Measurements from ENCODE around the gene STK39.
"Not testable (repeated sequence)": the region's sequence is repeated elsewhere in the genome, so short reads cannot be mapped to it uniquely, and the experiment has no call there.

The STK39 gene

DNA sequence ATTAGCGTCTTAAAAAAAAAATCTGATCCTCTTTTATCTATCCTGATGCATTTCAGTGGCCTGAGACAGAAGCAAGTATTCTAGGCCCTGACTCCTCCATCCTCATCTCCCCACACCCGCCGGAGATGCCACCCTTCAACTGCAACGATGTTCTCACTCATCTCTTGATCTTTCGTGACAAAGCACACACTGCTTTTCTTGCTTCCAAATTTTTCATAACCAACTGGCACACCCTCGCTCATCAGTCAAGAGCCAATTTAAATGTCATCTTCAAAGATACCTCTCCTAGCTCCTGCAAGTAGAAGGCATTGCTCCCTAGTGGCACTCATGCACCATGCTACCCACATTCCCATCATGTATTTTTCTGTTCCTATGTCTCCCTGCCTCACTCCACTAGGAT lies 115.0 kb downstream of the STK39 start:
- Mint-ChIP-seq H3K36me3 (ENCODE audit: low read depth) (peaks cover 60% of the 10 kb centered on the region), H3K9me3 (no peaks in the 10 kb centered on the region), H3K4me3 (no peak overlapping the region), H3K27ac (no peak overlapping the region), H3K27me3 (ENCODE audit: low read depth) (no peaks in the 10 kb centered on the region), H3K4me1 (ENCODE audit: low read depth) (peaks cover 9% of the 10 kb centered on the region)
- no peak for DNase-seq (ENCODE audit: low spot score)

DNA sequence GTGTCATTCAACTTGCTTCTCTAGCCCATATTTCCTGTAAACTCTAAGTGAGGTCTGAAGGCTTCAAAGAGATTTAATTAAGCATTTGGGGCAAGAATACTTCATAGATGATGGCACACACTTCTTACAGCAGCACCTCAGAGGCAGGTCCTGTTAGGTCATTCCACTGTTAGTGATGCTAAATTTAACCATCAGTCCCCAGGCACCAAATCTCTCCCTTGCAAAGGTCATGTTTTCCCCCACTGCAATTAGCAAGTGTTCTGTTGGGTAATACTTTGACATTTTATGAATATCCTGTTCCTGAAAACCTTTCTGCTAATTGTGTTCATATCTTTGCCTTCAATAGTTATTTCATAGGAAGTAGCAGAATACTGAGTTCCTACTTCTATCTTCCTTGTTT lies 117.0 kb downstream of the STK39 start:
- Mint-ChIP-seq H3K27ac (no peak overlapping the region), H3K4me1 (ENCODE audit: low read depth) (peaks cover 3% of the 10 kb centered on the region), H3K27me3 (ENCODE audit: low read depth) (no peaks in the 10 kb centered on the region), H3K4me3 (no peak overlapping the region), H3K36me3 (ENCODE audit: low read depth) (peaks cover 63% of the 10 kb centered on the region), H3K9me3 (no peaks in the 10 kb centered on the region)
- no peak for DNase-seq (ENCODE audit: low spot score)

DNA sequence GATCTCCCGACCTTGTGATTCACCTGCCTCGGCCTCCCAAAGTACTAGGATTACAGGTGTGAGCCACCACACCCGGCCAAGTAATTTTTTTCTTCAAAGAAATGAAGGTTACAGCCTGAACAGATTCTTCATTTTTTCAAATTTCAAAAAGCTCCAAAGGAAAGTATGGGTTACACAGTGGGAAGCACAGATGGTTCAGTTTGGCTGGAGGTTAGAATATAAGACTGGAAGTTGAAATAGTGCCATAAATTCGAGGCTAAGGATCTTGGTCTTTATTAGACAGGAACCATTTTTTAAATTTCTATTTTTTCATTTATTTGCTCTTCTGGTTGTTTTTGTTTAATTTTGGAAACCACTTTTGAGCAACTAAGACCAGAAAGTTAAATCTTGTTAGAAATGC lies 120.0 kb downstream of the STK39 start:
- Mint-ChIP-seq H3K36me3 (ENCODE audit: low read depth) (peaks cover 62% of the 10 kb centered on the region), H3K4me3 (no peak overlapping the region)

DNA sequence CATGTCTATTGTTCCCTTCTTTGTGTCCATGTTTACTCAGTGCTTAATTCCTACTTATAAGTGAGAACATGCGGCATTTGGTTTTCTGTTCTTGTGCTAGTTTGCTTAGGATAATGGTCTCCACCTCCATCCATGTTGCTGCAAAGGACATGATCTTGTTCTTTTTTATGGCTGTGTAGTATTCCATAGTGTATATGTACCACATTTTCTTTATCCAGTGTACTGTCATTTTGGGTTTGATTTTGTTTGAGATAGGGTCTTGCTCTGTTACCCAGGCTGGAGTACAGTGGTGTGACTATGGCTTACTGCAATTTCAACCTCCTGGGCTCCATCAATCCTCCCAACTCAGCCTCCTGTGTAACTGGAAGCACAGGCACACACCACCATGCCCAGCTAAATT lies 125.2 kb downstream of the STK39 start:
- peaks cover 25% of the 10 kb centered on the region for H3K36me3 Mint-ChIP-seq (ENCODE audit: low read depth)
- not testable (repeated sequence) for H3K4me1 Mint-ChIP-seq (ENCODE audit: low read depth); H3K27me3 Mint-ChIP-seq (ENCODE audit: low read depth); DNase-seq (ENCODE audit: low spot score); H3K27ac Mint-ChIP-seq; H3K4me3 Mint-ChIP-seq; H3K9me3 Mint-ChIP-seq

More for the DNA sequence above, 120.0 kb downstream of the STK39 start:
- DNase-seq (ENCODE audit: low spot score): no peak
- no peaks in the 10 kb centered on the region for H3K27me3 Mint-ChIP-seq (ENCODE audit: low read depth)
- H3K9me3 Mint-ChIP-seq: peaks cover 1% of the 10 kb centered on the region
- no peak overlapping the region for H3K27ac Mint-ChIP-seq
- H3K4me1 Mint-ChIP-seq (ENCODE audit: low read depth): peaks cover 1% of the 10 kb centered on the region

DNA sequence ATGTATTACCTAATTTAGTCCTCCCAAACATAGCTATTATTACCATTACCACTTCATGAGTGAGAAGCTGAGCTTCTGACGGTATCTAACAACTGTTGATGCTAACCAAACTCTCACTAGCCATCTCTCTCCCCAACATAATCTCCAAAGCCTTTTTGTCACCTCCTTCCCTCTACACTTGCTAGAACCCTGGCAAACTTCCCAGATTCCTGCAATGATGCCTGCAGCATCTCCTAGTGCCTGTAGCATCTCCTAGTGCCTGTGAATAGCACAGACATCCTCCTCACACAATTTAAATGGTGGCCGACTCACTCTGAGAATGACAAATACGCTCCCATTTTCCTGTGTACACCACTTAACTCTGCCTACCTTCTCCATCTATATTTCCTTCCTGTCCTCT lies 126.7 kb downstream of the STK39 start:
- no peak overlapping the region for H3K27ac Mint-ChIP-seq
- H3K36me3 Mint-ChIP-seq (ENCODE audit: low read depth): peaks cover 16% of the 10 kb centered on the region

DNA sequence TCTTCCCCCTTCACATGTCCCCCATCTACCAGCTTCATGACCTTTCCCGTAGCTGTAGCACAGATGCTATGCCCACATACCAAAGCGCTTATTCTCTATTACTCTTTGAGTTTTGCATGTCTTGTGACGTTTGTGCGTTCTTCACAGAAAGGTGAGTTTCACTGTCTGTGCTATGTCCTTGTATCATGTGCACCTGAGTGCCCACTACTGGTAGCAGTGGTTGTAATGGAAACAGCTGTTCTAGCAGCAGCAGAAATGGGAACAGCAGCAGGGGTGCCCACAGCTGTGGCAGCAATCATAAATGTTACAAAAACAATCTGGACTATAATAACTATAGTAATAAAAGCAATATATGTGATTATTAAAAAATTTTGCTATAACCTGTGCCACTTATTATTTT lies 127.1 kb downstream of the STK39 start:
- DNase-seq (ENCODE audit: low spot score): no peak
- Mint-ChIP-seq H3K4me1 (ENCODE audit: low read depth) (no peaks in the 10 kb centered on the region), H3K36me3 (ENCODE audit: low read depth) (peaks cover 12% of the 10 kb centered on the region), H3K4me3 (no peak overlapping the region), H3K9me3 (peaks cover 4% of the 10 kb centered on the region), H3K27ac (no peak overlapping the region), H3K27me3 (ENCODE audit: low read depth) (no peaks in the 10 kb centered on the region)

More for the DNA sequence above, 126.7 kb downstream of the STK39 start:
- Mint-ChIP-seq H3K9me3 (peaks cover 4% of the 10 kb centered on the region), H3K4me3 (no peak overlapping the region), H3K4me1 (ENCODE audit: low read depth) (no peaks in the 10 kb centered on the region), H3K27me3 (ENCODE audit: low read depth) (no peaks in the 10 kb centered on the region)
- no peak for DNase-seq (ENCODE audit: low spot score)

DNA sequence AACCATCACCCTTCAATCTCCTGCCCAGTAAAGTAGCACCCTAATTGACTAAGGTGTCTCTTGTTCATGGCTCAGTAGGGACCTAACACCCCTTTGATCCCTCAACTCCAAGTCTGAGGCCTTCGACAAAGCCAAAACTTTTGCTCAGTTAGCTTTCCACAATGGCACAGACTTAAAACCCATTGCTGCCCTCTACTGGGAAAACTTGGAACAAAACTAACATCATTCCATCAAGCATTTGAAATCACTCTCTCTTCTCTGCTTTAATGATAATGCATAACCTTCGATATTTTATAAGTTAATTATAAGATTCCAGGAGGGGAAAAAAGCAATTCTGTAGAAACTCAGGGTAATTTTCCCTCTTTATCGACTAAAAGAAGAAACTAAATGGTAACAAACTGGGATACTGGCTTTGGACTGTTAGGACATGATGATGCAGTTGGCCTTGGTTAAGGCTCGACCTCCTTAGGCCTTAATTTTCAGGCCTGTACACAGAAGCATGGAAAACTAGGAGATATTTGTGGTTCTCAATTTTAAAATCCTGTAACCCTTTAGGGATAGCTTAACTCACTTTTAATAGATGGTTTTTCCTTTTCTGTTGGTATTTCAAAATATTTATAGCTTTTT lies 127.8 kb downstream of the STK39 start:
- Mint-ChIP-seq H3K36me3 (ENCODE audit: low read depth) (peaks cover 6% of the 10 kb centered on the region), H3K27ac (no peak overlapping the region), H3K4me3 (no peak overlapping the region), H3K9me3 (peaks cover 4% of the 10 kb centered on the region), H3K4me1 (ENCODE audit: low read depth) (no peaks in the 10 kb centered on the region), H3K27me3 (ENCODE audit: low read depth) (no peaks in the 10 kb centered on the region)
- DNase-seq (ENCODE audit: low spot score): no peak

DNA sequence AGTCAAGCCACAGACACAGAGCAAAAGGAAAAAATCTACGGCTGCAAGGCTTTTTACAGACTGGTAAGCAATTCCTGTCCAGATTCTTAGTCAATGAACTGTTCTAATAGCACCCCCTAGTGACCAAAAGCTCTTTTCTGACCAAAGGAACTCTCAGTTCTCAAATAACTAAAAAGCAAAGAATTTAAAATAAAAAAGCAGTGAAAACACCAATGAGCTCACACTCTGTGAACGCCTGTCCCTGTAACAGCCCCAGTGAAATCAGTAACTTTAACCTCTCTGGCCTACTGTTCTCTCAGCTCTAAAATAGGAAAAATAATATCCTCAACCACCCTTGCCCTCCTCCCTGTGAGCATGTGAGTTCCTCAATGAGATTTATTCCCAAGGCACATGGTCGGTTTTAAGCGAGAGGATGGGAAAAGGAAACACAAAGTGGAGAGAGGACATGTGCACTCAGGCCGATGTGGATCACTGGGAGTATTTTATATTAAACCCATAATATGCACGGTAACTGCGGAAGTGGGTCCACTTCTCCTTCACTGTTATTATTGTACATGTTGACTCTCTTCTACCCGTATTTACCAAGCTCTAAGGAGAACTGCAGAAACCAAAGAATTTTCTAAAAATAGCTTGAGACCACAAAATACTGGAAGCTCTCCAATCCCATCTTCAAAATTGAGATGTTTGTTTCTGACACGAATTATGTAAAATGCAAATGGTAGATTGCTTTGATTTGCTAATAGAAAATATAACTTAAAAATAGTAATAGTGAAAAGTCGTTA lies 128.5 kb downstream of the STK39 start:
- Mint-ChIP-seq H3K27ac (no peak overlapping the region), H3K27me3 (ENCODE audit: low read depth) (no peaks in the 10 kb centered on the region), H3K4me3 (no peak overlapping the region), H3K4me1 (ENCODE audit: low read depth) (no peaks in the 10 kb centered on the region), H3K9me3 (peaks cover 4% of the 10 kb centered on the region), H3K36me3 (ENCODE audit: low read depth) (peaks cover 11% of the 10 kb centered on the region)
- DNase-seq (ENCODE audit: low spot score): no peak

DNA sequence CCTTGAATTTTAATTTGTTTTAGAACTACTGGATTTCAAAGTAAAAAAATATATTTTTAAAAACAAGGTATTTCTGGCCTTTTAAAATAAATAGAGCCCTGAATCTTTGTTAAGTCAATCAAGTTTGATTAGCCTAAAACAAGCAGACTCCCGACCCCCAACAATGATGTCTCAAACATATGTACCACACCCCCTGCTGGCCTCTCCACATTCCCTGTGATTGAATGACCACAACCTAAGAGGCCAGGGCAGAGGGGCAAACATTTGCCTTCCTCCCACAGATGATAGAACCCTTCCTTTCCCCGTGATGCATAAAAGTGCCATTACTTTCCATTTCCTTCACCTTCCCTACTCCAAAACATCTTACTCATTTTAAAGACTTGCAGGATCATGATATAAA lies 130.9 kb downstream of the STK39 start:
- no peak for DNase-seq (ENCODE audit: low spot score)
- no peak overlapping the region for H3K4me3 Mint-ChIP-seq
- no peaks in the 10 kb centered on the region for H3K27me3 Mint-ChIP-seq (ENCODE audit: low read depth)
- peaks cover 15% of the 10 kb centered on the region for H3K36me3 Mint-ChIP-seq (ENCODE audit: low read depth)
- H3K9me3 Mint-ChIP-seq: no peaks in the 10 kb centered on the region
- H3K27ac Mint-ChIP-seq: no peak overlapping the region
- no peaks in the 10 kb centered on the region for H3K4me1 Mint-ChIP-seq (ENCODE audit: low read depth)

DNA sequence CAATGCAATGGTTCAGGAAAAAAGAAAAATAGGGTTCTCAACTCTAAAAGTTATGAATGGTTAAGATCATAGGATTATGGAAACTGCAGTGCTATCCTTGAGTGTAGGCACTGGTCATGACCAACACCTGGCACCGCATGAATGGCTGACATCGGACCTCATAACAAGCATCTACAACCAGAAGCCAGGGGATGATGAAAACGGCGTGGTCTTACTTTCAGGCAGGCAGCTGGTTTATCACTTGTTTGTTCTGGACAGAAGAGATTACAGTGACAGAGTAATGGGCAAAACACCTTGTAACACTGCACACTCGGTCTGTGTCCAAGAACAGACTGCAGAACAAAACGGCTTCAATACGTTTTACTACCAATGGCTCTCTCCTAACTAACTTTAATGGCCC lies 132.8 kb downstream of the STK39 start:
- H3K36me3 Mint-ChIP-seq (ENCODE audit: low read depth): peaks cover 18% of the 10 kb centered on the region
- H3K27ac Mint-ChIP-seq: no peak overlapping the region
- no peak overlapping the region for H3K4me3 Mint-ChIP-seq
- H3K9me3 Mint-ChIP-seq: no peaks in the 10 kb centered on the region
- DNase-seq (ENCODE audit: low spot score): no peak
- H3K4me1 Mint-ChIP-seq (ENCODE audit: low read depth): no peaks in the 10 kb centered on the region
- no peaks in the 10 kb centered on the region for H3K27me3 Mint-ChIP-seq (ENCODE audit: low read depth)

DNA sequence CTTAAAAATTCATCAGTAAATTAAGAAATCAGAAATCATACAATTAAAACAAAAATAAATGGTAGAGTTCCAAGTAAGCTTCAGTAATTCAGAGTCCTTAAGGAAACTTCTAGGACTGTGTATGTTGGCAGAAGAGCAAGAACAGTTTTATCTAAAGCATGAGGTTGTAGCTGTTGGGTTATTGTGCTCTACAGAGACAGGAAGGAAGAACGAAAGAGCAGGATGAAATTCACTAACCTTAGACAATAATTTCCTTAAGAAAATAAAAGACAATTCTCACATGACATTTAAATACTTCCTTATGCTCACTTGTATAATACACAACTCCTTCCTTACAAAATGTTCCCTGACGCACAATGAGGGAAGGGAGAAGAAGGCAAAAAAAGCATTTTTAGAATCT lies 133.4 kb downstream of the STK39 start:
- Mint-ChIP-seq H3K9me3 (no peaks in the 10 kb centered on the region), H3K36me3 (ENCODE audit: low read depth) (peaks cover 18% of the 10 kb centered on the region), H3K4me3 (no peak overlapping the region), H3K4me1 (ENCODE audit: low read depth) (no peaks in the 10 kb centered on the region), H3K27ac (no peak overlapping the region), H3K27me3 (ENCODE audit: low read depth) (no peaks in the 10 kb centered on the region)
- no peak for DNase-seq (ENCODE audit: low spot score)

DNA sequence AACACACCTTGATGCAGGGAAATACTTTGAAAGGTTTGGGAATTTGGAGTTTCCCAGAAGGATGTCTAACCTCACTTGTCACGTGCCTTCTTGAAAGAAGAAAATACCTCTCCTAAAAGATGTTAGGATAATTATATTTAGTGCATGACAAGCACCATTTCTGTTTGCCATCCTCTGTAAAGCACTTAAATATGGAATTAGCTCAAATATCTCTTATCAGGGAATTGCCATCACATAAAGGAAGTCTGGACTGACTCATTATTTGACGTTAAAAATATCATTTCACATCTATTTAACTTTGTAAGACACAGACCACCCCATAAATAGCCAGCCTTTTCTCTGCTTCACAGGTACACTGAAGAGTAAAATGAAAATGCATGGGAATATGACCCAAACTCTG lies 140.1 kb downstream of the STK39 start:
- no peaks in the 10 kb centered on the region for H3K27me3 Mint-ChIP-seq (ENCODE audit: low read depth)
- no peak for DNase-seq (ENCODE audit: low spot score)
- no peak overlapping the region for H3K4me3 Mint-ChIP-seq
- no peaks in the 10 kb centered on the region for H3K9me3 Mint-ChIP-seq
- no peak overlapping the region for H3K27ac Mint-ChIP-seq
- H3K36me3 Mint-ChIP-seq (ENCODE audit: low read depth): peaks cover 17% of the 10 kb centered on the region
- H3K4me1 Mint-ChIP-seq (ENCODE audit: low read depth): no peaks in the 10 kb centered on the region

DNA sequence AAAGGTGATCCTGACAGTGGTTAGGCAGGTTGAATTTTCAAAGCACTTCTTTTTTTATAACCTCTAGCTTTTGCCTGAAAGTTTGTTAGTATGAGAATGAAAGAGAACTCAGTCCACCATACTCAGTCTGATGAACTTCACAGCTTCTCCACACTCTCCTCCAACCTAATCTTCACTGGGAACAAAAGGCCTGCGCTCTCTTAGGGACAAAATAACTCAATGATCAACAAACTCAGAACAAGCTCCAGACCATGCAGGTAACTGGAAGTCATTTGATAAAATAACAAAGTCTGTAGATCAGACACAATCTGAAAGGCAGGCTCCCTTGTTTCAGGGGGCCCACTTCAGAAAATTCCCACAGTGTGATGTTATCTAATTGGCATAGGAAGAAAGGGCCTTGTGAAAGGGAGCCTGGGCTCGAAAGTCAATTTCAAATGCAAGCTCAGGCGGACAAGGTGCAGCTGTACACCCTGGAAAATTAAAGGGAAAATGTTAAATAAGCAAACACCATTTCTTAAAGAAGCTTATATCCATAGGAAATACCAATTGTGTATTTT lies 142.2 kb downstream of the STK39 start:
- no peak overlapping the region for H3K4me3 Mint-ChIP-seq
- H3K27ac Mint-ChIP-seq: no peak overlapping the region
- DNase-seq (ENCODE audit: low spot score): no peak
- no peaks in the 10 kb centered on the region for H3K9me3 Mint-ChIP-seq
- H3K27me3 Mint-ChIP-seq (ENCODE audit: low read depth): no peaks in the 10 kb centered on the region
- H3K36me3 Mint-ChIP-seq (ENCODE audit: low read depth): peaks cover 24% of the 10 kb centered on the region
- H3K4me1 Mint-ChIP-seq (ENCODE audit: low read depth): no peaks in the 10 kb centered on the region

DNA sequence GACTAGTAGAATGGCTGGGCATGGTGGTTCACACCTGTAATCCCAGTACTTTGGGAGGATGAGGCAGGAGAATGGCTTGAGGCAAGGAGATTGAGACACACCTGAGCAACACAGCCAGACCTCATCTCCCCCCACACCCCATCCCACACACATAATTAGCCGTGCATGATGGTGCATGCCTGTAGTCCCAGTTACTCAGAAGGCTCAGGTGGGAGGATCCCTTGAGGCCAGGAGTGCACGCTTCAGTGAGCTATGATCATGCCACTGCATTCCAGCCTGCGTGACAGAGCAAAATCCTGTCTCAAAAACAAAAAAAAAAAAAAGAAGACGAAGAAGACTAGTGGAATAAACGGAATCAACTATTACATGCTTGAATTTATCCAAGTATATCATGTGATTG lies 150.0 kb downstream of the STK39 start:
- no peaks in the 10 kb centered on the region for H3K27me3 Mint-ChIP-seq (ENCODE audit: low read depth)
- no peaks in the 10 kb centered on the region for H3K9me3 Mint-ChIP-seq
- H3K4me3 Mint-ChIP-seq: no peak overlapping the region
- no peak overlapping the region for H3K27ac Mint-ChIP-seq
- H3K36me3 Mint-ChIP-seq (ENCODE audit: low read depth): peaks cover 15% of the 10 kb centered on the region
- H3K4me1 Mint-ChIP-seq (ENCODE audit: low read depth): no peaks in the 10 kb centered on the region
- DNase-seq (ENCODE audit: low spot score): no peak
